HG02970 (cell line): ENCODE data around the gene TMEM80.
"Not testable (repeated sequence)": the region's sequence is repeated elsewhere in the genome, so short reads cannot be mapped to it uniquely, and the experiment has no call there.

Experiments
- ATAC-seq: cut with Tn5 transposase; IDR thresholded peaks from one replicate; pipeline ENCODE4 v1.9.1; 2021; ENCODE audit warnings: mild to moderate bottlenecking, moderate library complexity, moderate number of reproducible peaks; ENCODE audit not compliant: unreplicated experiment, low FRiP score

The TMEM80 gene

GRCh38 chr11:679271-680207, 16.1 kb upstream of the TMEM80 start:
- no peak for ATAC-seq

- ATAC-seq: no peak
Observed at GRCh38 chr11:680476-680875, 15.1 kb upstream of the TMEM80 start.

- ATAC-seq: no peak
Observed at GRCh38 chr11:680970-681369, 14.6 kb upstream of the TMEM80 start.

GRCh38 chr11:686451-687243, 9.0 kb upstream of the TMEM80 start:
- no peak for ATAC-seq

- ATAC-seq: no peak
Observed at GRCh38 chr11:687751-688150, 7.9 kb upstream of the TMEM80 start.

- ATAC-seq: no peak
Observed at GRCh38 chr11:688681-689080, 6.9 kb upstream of the TMEM80 start.

GRCh38 chr11:689625-690024, 6.0 kb upstream of the TMEM80 start:
- no peak for ATAC-seq

- ATAC-seq: not testable (repeated sequence)
Observed at GRCh38 chr11:690244-690643, 5.4 kb upstream of the TMEM80 start.

- no peak for ATAC-seq
Observed at GRCh38 chr11:690738-691633, 4.6 kb upstream of the TMEM80 start.

- ATAC-seq: no peak
Observed at GRCh38 chr11:691710-692590, 3.7 kb upstream of the TMEM80 start.

GRCh38 chr11:692824-693414, 2.7 kb upstream of the TMEM80 start:
- no peak for ATAC-seq

- ATAC-seq: no peak
Observed at GRCh38 chr11:693415-693831, 2.2 kb upstream of the TMEM80 start.

GRCh38 chr11:693887-694562, 1.6 kb upstream of the TMEM80 start:
- ATAC-seq: no peak

GRCh38 chr11:694563-695287, 891 bp upstream of the TMEM80 start, which contains the start of gene DEAF1:
DEAF1 (minus strand) TSS chr11:695222; CDS start chr11:695047, 175 bp downstream.
- peak; percentile 73 for ATAC-seq

GRCh38 chr11:695288-695537, 403 bp upstream of the TMEM80 start:
- no peak for ATAC-seq

- no peak for ATAC-seq
Observed at GRCh38 chr11:696955-697491, 1.4 kb downstream of the TMEM80 start.

GRCh38 chr11:697811-698311, 2.2 kb downstream of the TMEM80 start:
- no peak for ATAC-seq
